Ovary (tissue), 9 donors: Measurements from ENCODE around the gene LDLR. TPM values are rescaled to one million over a fixed set of nuclear protein-coding genes. Genes with fewer than 3 reads are reported as not detected.
"Not testable (repeated sequence)": the region's sequence is repeated elsewhere in the genome, so short reads cannot be mapped to it uniquely, and the experiment has no call there.

Experiments
- DNase-seq, 5 donors: peaks; one replicate each; pipeline ENCODE4 v3.0.0-alpha.2; 2019 to 2020
- H3K27ac ChIP-seq, 2 donors: fragments of 200-600 bp; one replicate each; pipeline versions ENCODE4 v1.5.1 to v1.8.0; 2019 to 2022
- H3K27me3 ChIP-seq: fragments of 200-600 bp; one replicate; pipeline ENCODE4 v1.8.0; 2022
- H3K36me3 ChIP-seq: fragments of 200-600 bp; sonication (generic); one replicate; pipeline ENCODE4 v1.5.1; 2019
- H3K4me1 ChIP-seq: one replicate; pipeline ENCODE4 v1.8.1; 2013; ENCODE audit warnings: mild to moderate bottlenecking, moderate library complexity; ENCODE audit not compliant: insufficient read depth
- H3K4me3 ChIP-seq: fragments of 200-600 bp; sonication (generic); one replicate; pipeline ENCODE4 v1.5.1; 2017
- H3K9me3 ChIP-seq, 2 donors: fragments of 200-600 bp in 1 of 2; sonication (generic) in 1 of 2; one replicate each; pipeline versions ENCODE4 v1.5.1 to v1.8.1; 2013 to 2019; ENCODE audit warnings: mild to moderate bottlenecking in 1 of 2, moderate library complexity in 1 of 2
- EP300 ChIP-seq: sonication (generic); formaldehyde crosslinking; IDR thresholded peaks from one replicate; pipeline ENCODE4 v1.6.1; 2017; ENCODE audit warnings: antibody characterized with exemption
- POLR2A ChIP-seq: fragments of 450-650 bp; IDR thresholded peaks from one replicate; pipeline ENCODE4 v1.6.1; 2017; ENCODE audit warnings: antibody characterized with exemption, mild to moderate bottlenecking, moderate library complexity
- WGBS, 3 donors: extraction: QIAGEN DNeasy Blood & Tissue Kit in 1 of 3; methylation state at CpG; one replicate each; pipeline versions ENCODE4 v1.1.5 to v1.1.7; 2013 to 2017; 5-methylcytosine and 5-hydroxymethylcytosine counted together
- intact Hi-C, 4 donors: fragments of 100-400 bp; cut with DNase I; formaldehyde crosslinking; loops; one replicate each; pipeline versions ENCODE4 v1.11.0 to v1.15.1; 2022 to 2023
- microRNA-seq, 3 donors: library from miRNA; unstranded; fragments of <30 nt; microRNA quantifications; one replicate each; pipeline versions ENCODE4 to v1.2.0, GENCODE V29; 2019 to 2020
- polyA plus RNA-seq, 2 donors: library from polyadenylated mRNA; stranded (reverse); fragments of 200-250 nt in 1 of 2; fragments of 350-450 nt in 1 of 2; fragmentation: Illumina TruSeq in 1 of 2; extraction: RNeasy Lipid Tissue Mini Kit (QIAGEN cat#74804) in 1 of 2; gene quantifications; one replicate each; pipeline ENCODE4 v1.2.3, GENCODE V29; 2013 to 2014
- total RNA-seq, 7 donors: library from RNA; depleted of rRNA in 2 of 7; stranded (reverse); fragments of >200 nt in 2 of 7; fragmentation: NEBNext Ultra II Directional in 3 of 7; extraction: Animal tissue kit (Norgen Biotek cat#: 25700) in 3 of 7; gene quantifications; one replicate each; pipeline versions ENCODE4 v1.1.0 to v1.2.4, GENCODE V29; 2016 to 2023
- TF ChIP-seq, protein P1 (sequence below), 3 donors: fragments of 450-650 bp in 2 of 3; fragments of 200-600 bp in 1 of 3; IDR thresholded peaks; one replicate each; pipeline versions ENCODE4 v1.5.1 to v1.8.0; 2016 to 2022; ENCODE audit warnings: antibody characterized with exemption in 3 of 3, mild to moderate bottlenecking in 1 of 3
- donor health status: DM: no; HTN: no; CAD: no; lungs with moderate emphysema.
- donor health status: DM: no; HTN: no; CAD: no.
- donor health status: Bipolar disorder and iron deficiency.
- donor health status: DM: yes; HTN: yes; CAD: no.
- donor health status: DM: no; HTN: no; CAD: no.
- donor health status: DM: yes; HTN: yes; CAD: no.

LDLR gene
- total and polyA plus RNA-seq, 9 donors: 31.1 to 436 (median 141) TPM

DNA sequence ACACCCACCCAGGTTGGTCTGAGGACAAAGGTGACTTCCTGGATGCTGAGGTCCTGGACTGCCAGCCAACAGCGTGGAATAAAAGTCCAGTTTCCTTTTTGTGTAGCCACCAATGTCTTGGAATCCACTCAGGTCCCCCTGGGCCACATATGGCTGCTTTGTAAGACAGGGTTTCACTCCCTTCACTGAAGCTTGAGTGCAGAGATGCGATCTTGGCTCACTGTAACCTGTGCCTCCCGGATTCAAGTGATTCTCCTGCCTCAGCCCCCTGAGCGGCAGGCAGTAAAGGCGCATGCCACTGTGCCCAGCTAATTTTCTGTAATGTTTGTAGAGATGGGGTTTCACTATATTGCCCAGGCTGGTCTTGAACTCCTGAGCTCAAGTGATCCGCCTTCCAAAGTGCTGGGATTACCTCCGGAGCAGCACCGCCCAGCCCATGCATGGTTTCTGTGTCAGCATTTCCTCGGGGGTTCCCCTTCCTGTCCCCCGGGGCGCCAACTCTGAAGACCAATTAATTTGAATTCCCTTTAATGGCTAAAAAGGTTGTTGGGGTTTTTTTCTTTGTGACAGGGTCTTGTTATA, 90.5 kb downstream of the LDLR start:
- H3K27ac ChIP-seq: peak overlapping the region in 1 of 2 donors; percentile 35
- H3K36me3 ChIP-seq: no peaks in the 10 kb centered on the region
- H3K9me3 ChIP-seq: no peaks in the 10 kb centered on the region
- WGBS, 3 donors: 65 to 70% (median 69%) methylated on average over 11 of the region's 11 CpGs
- no peak for TF ChIP-seq EP300
- TF ChIP-seq, protein P1, sequence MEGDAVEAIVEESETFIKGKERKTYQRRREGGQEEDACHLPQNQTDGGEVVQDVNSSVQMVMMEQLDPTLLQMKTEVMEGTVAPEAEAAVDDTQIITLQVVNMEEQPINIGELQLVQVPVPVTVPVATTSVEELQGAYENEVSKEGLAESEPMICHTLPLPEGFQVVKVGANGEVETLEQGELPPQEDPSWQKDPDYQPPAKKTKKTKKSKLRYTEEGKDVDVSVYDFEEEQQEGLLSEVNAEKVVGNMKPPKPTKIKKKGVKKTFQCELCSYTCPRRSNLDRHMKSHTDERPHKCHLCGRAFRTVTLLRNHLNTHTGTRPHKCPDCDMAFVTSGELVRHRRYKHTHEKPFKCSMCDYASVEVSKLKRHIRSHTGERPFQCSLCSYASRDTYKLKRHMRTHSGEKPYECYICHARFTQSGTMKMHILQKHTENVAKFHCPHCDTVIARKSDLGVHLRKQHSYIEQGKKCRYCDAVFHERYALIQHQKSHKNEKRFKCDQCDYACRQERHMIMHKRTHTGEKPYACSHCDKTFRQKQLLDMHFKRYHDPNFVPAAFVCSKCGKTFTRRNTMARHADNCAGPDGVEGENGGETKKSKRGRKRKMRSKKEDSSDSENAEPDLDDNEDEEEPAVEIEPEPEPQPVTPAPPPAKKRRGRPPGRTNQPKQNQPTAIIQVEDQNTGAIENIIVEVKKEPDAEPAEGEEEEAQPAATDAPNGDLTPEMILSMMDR (IDR thresholded peaks at IDR 0.05): no peak
- TF ChIP-seq POLR2A: no peak
- H3K27me3 ChIP-seq: no peaks in the 10 kb centered on the region
- H3K4me1 ChIP-seq: peaks cover 13% of the 10 kb centered on the region
- no peak overlapping the region for H3K4me3 ChIP-seq
- no peak for DNase-seq
- intact Hi-C loops: no loop called here

- no peaks in the 10 kb centered on the region for H3K27me3 ChIP-seq
- no peaks in the 10 kb centered on the region for H3K9me3 ChIP-seq
- H3K4me1 ChIP-seq: peaks cover 17% of the 10 kb centered on the region
- no peak for DNase-seq
- no peak overlapping the region for H3K27ac ChIP-seq
- no peaks in the 10 kb centered on the region for H3K36me3 ChIP-seq
- intact Hi-C loops: no loop called here
- WGBS, 3 donors: 42 to 58% (median 58%) methylated on average over 8 of the region's 8 CpGs
- no peak overlapping the region for H3K4me3 ChIP-seq
- no peak for TF ChIP-seq POLR2A
- TF ChIP-seq, protein P1 (IDR thresholded peaks at IDR 0.05): no peak
- TF ChIP-seq EP300: no peak
Observed at GRCh38 chr19:11180346-11180745, 91.1 kb downstream of the LDLR start.

GRCh38 chr19:11180975-11181374, 91.7 kb downstream of the LDLR start:
- WGBS, 3 donors: 51 to 65% (median 62%) methylated on average over 8 of the region's 8 CpGs
- H3K4me3 ChIP-seq, H3K27me3 ChIP-seq, intact Hi-C loops, H3K9me3 ChIP-seq, H3K36me3 ChIP-seq, H3K27ac ChIP-seq, DNase-seq: not testable (repeated sequence)
- H3K4me1 ChIP-seq: peaks cover 17% of the 10 kb centered on the region

DNA sequence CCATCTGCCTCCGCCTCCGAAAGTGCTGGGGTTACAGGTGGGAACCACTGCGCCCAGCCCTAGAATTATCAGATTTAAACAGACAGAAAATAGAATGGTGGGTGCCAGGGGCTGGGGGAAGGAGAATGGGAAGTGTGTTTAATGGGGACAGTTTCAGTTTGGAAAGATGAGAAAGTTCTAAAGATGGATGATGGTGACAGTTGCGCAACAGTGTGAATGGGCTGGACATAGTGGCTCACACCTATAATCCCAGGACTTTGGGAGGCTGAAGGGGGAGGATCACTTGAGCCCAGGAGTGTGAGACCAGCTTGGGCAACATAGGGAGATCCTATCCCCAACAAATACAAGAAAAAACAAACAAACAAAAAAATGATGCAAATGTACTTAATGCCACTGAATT, 92.2 kb downstream of the LDLR start:
- H3K27ac ChIP-seq: no peak overlapping the region
- H3K36me3 ChIP-seq: no peaks in the 10 kb centered on the region
- TF ChIP-seq, protein P1 (IDR thresholded peaks at IDR 0.05): no peak
- TF ChIP-seq POLR2A (no peak), EP300 (no peak)
- WGBS, 3 donors: 79 to 83% (median 81%) methylated on average over 4 of the region's 4 CpGs
- H3K9me3 ChIP-seq: no peaks in the 10 kb centered on the region
- H3K4me1 ChIP-seq: peaks cover 17% of the 10 kb centered on the region
- no peaks in the 10 kb centered on the region for H3K27me3 ChIP-seq
- no peak for DNase-seq
- intact Hi-C loops: no loop called here
- H3K4me3 ChIP-seq: no peak overlapping the region

Small RNA genes lying within 50 kb of the gene (microRNA-seq; reads per million reads assigned to microRNA genes)
- 0 to 0.38 (median 0.18) reads per million in 3 donors for gene MIR6886

Other genes starting within 250 kb of the LDLR start
- gene C19orf38, start 241.0 kb upstream of the LDLR start, total RNA-seq: 1 to 10 TPM in 4 of 7 donors, under 1 TPM in 3; 0.52 to 4.1 (median 1.3) TPM
- 1 to 10 TPM in 1 of 2 donors, under 1 TPM in 1; 0.65 to 1.0 TPM for gene C19orf38, start 241.0 kb upstream of the LDLR start, polyA plus RNA-seq
- 10 to 100 TPM; 10.1 to 42.1 (median 39.8) TPM for gene CARM1, start 217.9 kb upstream of the LDLR start, total RNA-seq
- gene CARM1, start 217.9 kb upstream of the LDLR start, polyA plus RNA-seq: 10 to 100 TPM; 14.7 to 26.6 TPM
- 10 to 100 TPM; 31.6 to 66.4 (median 47.0) TPM for gene YIPF2, start 160.8 kb upstream of the LDLR start, total RNA-seq
- 10 to 100 TPM; 10.3 to 42.9 TPM for gene YIPF2, start 160.8 kb upstream of the LDLR start, polyA plus RNA-seq
- gene TIMM29, start 160.7 kb upstream of the LDLR start, total RNA-seq: 10 to 100 TPM; 14.7 to 22.4 (median 20.0) TPM
- gene TIMM29, start 160.7 kb upstream of the LDLR start, polyA plus RNA-seq: 10 to 100 TPM; 13.8 to 15.1 TPM
- 10 to 100 TPM; 32.7 to 96.7 (median 68.5) TPM for gene SMARCA4, start 128.4 kb upstream of the LDLR start, total RNA-seq
- gene SMARCA4, start 128.4 kb upstream of the LDLR start, polyA plus RNA-seq: 10 to 100 TPM; 32.1 to 45.4 TPM
- gene SPC24, start 66.3 kb downstream of the LDLR start, total RNA-seq: 1 to 10 TPM in 4 of 7 donors, under 1 TPM in 2, not detected in 1; 0.93 to 2.7 (median 1.0) TPM
- gene SPC24, start 66.3 kb downstream of the LDLR start, polyA plus RNA-seq: under 1 TPM; 0.47 to 0.78 TPM
- 100 to 1,000 TPM; 238 to 642 (median 479) TPM for gene KANK2, start 108.1 kb downstream of the LDLR start, total RNA-seq
- 100 to 1,000 TPM; 289 to 433 TPM for gene KANK2, start 108.1 kb downstream of the LDLR start, polyA plus RNA-seq
- under 1 TPM in 3 of 7 donors, not detected in 4; 0.50 to 0.93 (median 0.51) TPM for gene ANGPTL8, start 150.2 kb downstream of the LDLR start, total RNA-seq
- under 1 TPM in 1 of 2 donors, not detected in 1; 0.86 TPM for gene ANGPTL8, start 150.2 kb downstream of the LDLR start, polyA plus RNA-seq
- gene DOCK6, start 173.1 kb downstream of the LDLR start, total RNA-seq: 10 to 100 TPM; 17.2 to 60.0 (median 38.0) TPM
- 10 to 100 TPM; 12.8 to 18.0 TPM for gene DOCK6, start 173.1 kb downstream of the LDLR start, polyA plus RNA-seq
- not detected for gene TSPAN16, start 206.7 kb downstream of the LDLR start, total RNA-seq
- gene TSPAN16, start 206.7 kb downstream of the LDLR start, polyA plus RNA-seq: not detected